GM23248 (cell line): ENCODE data around the gene KHDRBS2. TPM values are rescaled to one million over a fixed set of nuclear protein-coding genes. Genes with fewer than 3 reads are reported as not detected.

Source experiments
- DNase-seq: peaks from one replicate; pipeline ENCODE4 v3.0.0-alpha.2; 2015
- H2AFZ ChIP-seq: fragments of 200-600 bp; sonication (generic); 2 replicates; pipeline ENCODE4 v1.6.1; 2016; ENCODE audit warnings: antibody characterized with exemption
- H3F3A ChIP-seq: fragments of 200-600 bp; sonication (generic); 2 replicates; pipeline ENCODE4 v1.6.1; 2016; ENCODE audit warnings: mild to moderate bottlenecking, antibody characterized with exemption, mixed run types; ENCODE audit not compliant: insufficient read depth
- H3K27ac ChIP-seq: fragments of 200-600 bp; sonication (generic); 2 replicates; pipeline ENCODE4 v1.5.1; 2016; ENCODE audit warnings: mild to moderate bottlenecking
- H3K27me3 ChIP-seq: fragments of 200-600 bp; sonication (generic); replicated peaks from 2 replicates; pipeline ENCODE4 v1.6.1; 2016; ENCODE audit warnings: mild to moderate bottlenecking; ENCODE audit not compliant: insufficient read depth
- H3K36me3 ChIP-seq: fragments of 200-600 bp; sonication (generic); 2 replicates; pipeline ENCODE4 v1.6.1; 2016; ENCODE audit warnings: low read depth, mild to moderate bottlenecking
- H3K4me1 ChIP-seq: fragments of 200-600 bp; sonication (generic); 2 replicates; pipeline ENCODE4 v1.6.1; 2016; ENCODE audit warnings: mild to moderate bottlenecking; ENCODE audit not compliant: insufficient read depth
- H3K4me2 ChIP-seq: fragments of 200-600 bp; sonication (generic); one replicate; pipeline ENCODE4 v1.6.1; 2016; ENCODE audit warnings: mild to moderate bottlenecking; ENCODE audit not compliant: unreplicated experiment
- H3K4me3 ChIP-seq: fragments of 200-600 bp; sonication (generic); 2 replicates; pipeline ENCODE4 v1.5.1; 2016; ENCODE audit warnings: mild to moderate bottlenecking
- H3K79me2 ChIP-seq: fragments of 200-600 bp; sonication (generic); 2 replicates; pipeline ENCODE4 v1.6.1; 2016; ENCODE audit warnings: mild to moderate bottlenecking; ENCODE audit not compliant: insufficient read depth
- H3K9ac ChIP-seq: fragments of 200-600 bp; sonication (generic); 2 replicates; pipeline ENCODE4 v1.6.1; 2016; ENCODE audit warnings: mild to moderate bottlenecking
- H3K9me2 ChIP-seq: fragments of 200-600 bp; sonication (generic); 2 replicates; pipeline ENCODE4 v1.6.1; 2016; ENCODE audit warnings: mixed run types, mild to moderate bottlenecking, moderate library complexity; ENCODE audit not compliant: insufficient read depth
- H3K9me3 ChIP-seq: fragments of 200-600 bp; sonication (generic); one replicate; pipeline ENCODE4 v1.6.1; 2017; ENCODE audit warnings: low read depth
- H4K20me1 ChIP-seq: fragments of 200-600 bp; sonication (generic); 2 replicates; pipeline ENCODE4 v1.6.0; 2016; ENCODE audit not compliant: insufficient read depth
- EZH2 ChIP-seq: fragments of 200-600 bp; sonication (generic); IDR thresholded peaks from 2 replicates; pipeline ENCODE4 v1.6.1; 2018; ENCODE audit warnings: antibody characterized with exemption, mild to moderate bottlenecking; ENCODE audit not compliant: insufficient read depth, poor library complexity, severe bottlenecking
- EZH2phosphoT487 ChIP-seq: fragments of 200-600 bp; sonication (generic); IDR thresholded peaks from 2 replicates; pipeline ENCODE4 v1.6.1; 2018; ENCODE audit warnings: antibody characterized with exemption, moderate library complexity, mild to moderate bottlenecking, low read depth; ENCODE audit not compliant: insufficient read depth
- WGBS, 2 experiments: methylation state at CpG; one replicate each; pipeline ENCODE4 v1.1.6; 2015 to 2017; ENCODE audit warnings: low lambda C conversion rate in 2 of 2, low coverage in 1 of 2; ENCODE audit errors: missing lambda C conversion rate in 2 of 2; 5-methylcytosine and 5-hydroxymethylcytosine counted together
- in situ Hi-C: fragments of 300-500 bp; cut with MboI; formaldehyde crosslinking; loops from 2 replicates; pipeline ENCODE4 v1.15.0; 2020
- polyA plus RNA-seq: library from polyadenylated mRNA; unstranded; fragments of >200 nt; fragmentation: Nextera tagmentation; extraction: Ambion mirVana; gene quantifications from 2 replicates; pipeline ENCODE4 v1.2.1, GENCODE V29; 2016
- total RNA-seq: library from RNA; depleted of rRNA; stranded (reverse); fragments of >200 nt; shearing (Covaris generic); gene quantifications from 2 replicates; pipeline ENCODE4 v1.2.3, GENCODE V29; 2014

KHDRBS2 gene
- total and polyA plus RNA-seq, 2 experiments from 2014 or later: not detected

GRCh38 chr6:61953851-61954250 lies 332.2 kb downstream of the KHDRBS2 start:
- H3K36me3 ChIP-seq: no peaks in the 10 kb centered on the region
- no peak overlapping the region for H3K4me3 ChIP-seq
- no peak overlapping the region for H3K9ac ChIP-seq
- no peaks in the 10 kb centered on the region for H3K27me3 ChIP-seq
- no peak for TF ChIP-seq EZH2phosphoT487
- no peak for TF ChIP-seq EZH2
- no peaks in the 10 kb centered on the region for H3K9me3 ChIP-seq
- no peak overlapping the region for H3K27ac ChIP-seq
- H3K4me1 ChIP-seq: no peaks in the 10 kb centered on the region
- in situ Hi-C loops: no loop called here
- DNase-seq: no peak
- H2AFZ ChIP-seq: no peak overlapping the region
- no peak overlapping the region for H3K4me2 ChIP-seq
- H3K9me2 ChIP-seq: no peaks in the 10 kb centered on the region
- H3F3A ChIP-seq: no peaks in the 10 kb centered on the region
- no peaks in the 10 kb centered on the region for H3K79me2 ChIP-seq
- no peaks in the 10 kb centered on the region for H4K20me1 ChIP-seq

GRCh38 chr6:61951586-61951985 lies 334.4 kb downstream of the KHDRBS2 start:
- H3K4me3 ChIP-seq: no peak overlapping the region
- H3K27me3 ChIP-seq: no peaks in the 10 kb centered on the region
- H2AFZ ChIP-seq: no peak overlapping the region
- no peaks in the 10 kb centered on the region for H3K79me2 ChIP-seq
- H3K4me2 ChIP-seq: no peak overlapping the region
- H3F3A ChIP-seq: no peaks in the 10 kb centered on the region
- 0% methylated on average over 1 of the region's 1 CpG for WGBS, 2 experiments
- in situ Hi-C loops: no loop called here
- H3K9ac ChIP-seq: no peak overlapping the region
- no peak for DNase-seq
- H3K27ac ChIP-seq: no peak overlapping the region
- no peaks in the 10 kb centered on the region for H3K9me3 ChIP-seq
- H4K20me1 ChIP-seq: no peaks in the 10 kb centered on the region
- TF ChIP-seq EZH2phosphoT487 (no peak), EZH2 (no peak)
- no peaks in the 10 kb centered on the region for H3K36me3 ChIP-seq
- no peaks in the 10 kb centered on the region for H3K4me1 ChIP-seq
- H3K9me2 ChIP-seq: no peaks in the 10 kb centered on the region

- Histone ChIP-seq H3F3A (no peaks in the 10 kb centered on the region), H2AFZ (no peak overlapping the region), H3K9me3 (no peaks in the 10 kb centered on the region), H3K79me2 (no peaks in the 10 kb centered on the region), H3K4me1 (no peaks in the 10 kb centered on the region), H3K4me3 (no peak overlapping the region), H3K9ac (no peak overlapping the region), H3K27ac (no peak overlapping the region), H3K36me3 (no peaks in the 10 kb centered on the region), H3K9me2 (no peaks in the 10 kb centered on the region), H3K4me2 (no peak overlapping the region), H3K27me3 (no peaks in the 10 kb centered on the region), H4K20me1 (no peaks in the 10 kb centered on the region)
- DNase-seq: no peak
- TF ChIP-seq EZH2phosphoT487 (no peak), EZH2 (no peak)
- WGBS, 2 experiments: 0% methylated on average over 1 of the region's 1 CpG
- in situ Hi-C loops: no loop called here
These were observed 335.2 kb downstream of the KHDRBS2 start for GRCh38 chr6:61950811-61951210.

GRCh38 chr6:61949971-61950370 lies 336.1 kb downstream of the KHDRBS2 start:
- Histone ChIP-seq H3K4me2 (no peak overlapping the region), H3F3A (no peaks in the 10 kb centered on the region), H3K27ac (no peak overlapping the region), H3K9me3 (no peaks in the 10 kb centered on the region), H2AFZ (no peak overlapping the region), H3K4me1 (no peaks in the 10 kb centered on the region), H3K36me3 (no peaks in the 10 kb centered on the region), H3K79me2 (no peaks in the 10 kb centered on the region), H3K4me3 (no peak overlapping the region), H3K9me2 (no peaks in the 10 kb centered on the region), H3K9ac (no peak overlapping the region), H3K27me3 (no peaks in the 10 kb centered on the region), H4K20me1 (no peaks in the 10 kb centered on the region)
- 10 to 16% methylated on average over 1 of the region's 1 CpG for WGBS, 2 experiments
- in situ Hi-C loops: no loop called here
- TF ChIP-seq EZH2phosphoT487 (no peak), EZH2 (no peak)
- DNase-seq: no peak

GRCh38 chr6:61949161-61949560 lies 336.9 kb downstream of the KHDRBS2 start:
- H4K20me1 ChIP-seq: no peaks in the 10 kb centered on the region
- no peaks in the 10 kb centered on the region for H3K9me2 ChIP-seq
- in situ Hi-C loops: no loop called here
- no peak for TF ChIP-seq EZH2phosphoT487
- TF ChIP-seq EZH2: no peak
- H3K4me1 ChIP-seq: no peaks in the 10 kb centered on the region
- H3K9ac ChIP-seq: no peak overlapping the region
- DNase-seq: no peak
- H3K36me3 ChIP-seq: no peaks in the 10 kb centered on the region
- H3K4me2 ChIP-seq: no peak overlapping the region
- no peak overlapping the region for H3K4me3 ChIP-seq
- no peaks in the 10 kb centered on the region for H3K27me3 ChIP-seq
- no peak overlapping the region for H2AFZ ChIP-seq
- H3K9me3 ChIP-seq: no peaks in the 10 kb centered on the region
- no peaks in the 10 kb centered on the region for H3K79me2 ChIP-seq
- H3K27ac ChIP-seq: no peak overlapping the region
- H3F3A ChIP-seq: no peaks in the 10 kb centered on the region
